HG02642 (cell line): ENCODE results near the gene FAM20C.

Source experiments
- ATAC-seq: cut with Tn5 transposase; IDR thresholded peaks from one replicate; pipeline ENCODE4 v1.9.1; 2021; ENCODE audit warnings: mild to moderate bottlenecking; ENCODE audit not compliant: unreplicated experiment, poor library complexity

The FAM20C gene

GRCh38 chr7:191981-192649, at the start of gene FAM20C:
Gene FAM20C (plus strand): TSS chr7:192571. CDS start chr7:193200, 629 bp downstream.
- ATAC-seq = no peak

- no peak for ATAC-seq
Observed at GRCh38 chr7:143145-143751, 49.1 kb upstream of the FAM20C start.

DNA sequence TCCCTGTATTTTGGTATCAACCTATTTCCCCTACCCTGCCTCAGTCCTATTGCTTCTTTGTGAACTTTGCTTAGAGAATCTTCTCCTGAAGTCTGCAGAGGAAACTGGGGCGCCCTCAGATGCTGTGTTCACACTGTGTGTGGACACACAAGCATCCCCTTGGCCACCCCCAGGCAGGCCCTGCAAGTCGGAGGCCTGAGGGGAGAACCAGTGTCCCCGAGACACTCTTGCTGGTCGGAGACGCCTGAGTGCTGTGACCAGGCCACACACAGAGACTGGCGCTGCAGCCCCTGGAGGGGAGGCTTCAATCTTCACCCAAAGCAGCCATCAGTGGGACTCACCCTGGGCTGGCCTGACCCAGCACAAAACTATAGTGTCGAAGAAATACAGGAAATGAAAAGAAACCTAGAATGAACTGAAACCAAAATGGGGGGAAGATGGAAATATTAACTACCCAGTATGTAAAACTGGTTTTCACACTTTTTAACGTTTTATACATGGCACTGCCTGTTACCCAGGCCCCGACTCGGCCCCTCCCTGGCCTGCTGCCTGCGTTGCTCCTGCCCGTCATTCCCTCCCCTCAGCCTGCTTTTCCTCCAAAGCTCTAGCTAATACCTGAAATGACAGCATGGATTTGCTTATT, 48.4 kb upstream of the FAM20C start:
- ATAC-seq = no peak

DNA sequence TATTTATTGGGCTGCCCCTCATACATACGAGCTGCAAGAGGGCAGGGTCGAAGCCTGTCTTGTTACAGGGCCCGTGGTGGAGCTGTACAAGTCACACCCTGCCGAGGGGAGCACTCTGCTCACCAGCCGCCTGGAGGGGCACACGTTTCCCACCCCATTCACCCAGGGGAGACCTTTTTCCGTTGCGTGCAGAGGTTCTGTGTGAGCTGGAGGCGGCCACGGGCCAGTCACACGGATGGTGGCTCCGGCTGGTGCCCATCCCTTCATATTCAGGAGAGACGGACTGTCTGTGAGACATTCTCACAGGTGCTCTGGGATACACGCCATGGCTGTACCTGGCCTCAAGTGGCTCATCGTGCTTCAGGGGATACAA, 47.9 kb upstream of the FAM20C start:
- ATAC-seq = no peak

DNA sequence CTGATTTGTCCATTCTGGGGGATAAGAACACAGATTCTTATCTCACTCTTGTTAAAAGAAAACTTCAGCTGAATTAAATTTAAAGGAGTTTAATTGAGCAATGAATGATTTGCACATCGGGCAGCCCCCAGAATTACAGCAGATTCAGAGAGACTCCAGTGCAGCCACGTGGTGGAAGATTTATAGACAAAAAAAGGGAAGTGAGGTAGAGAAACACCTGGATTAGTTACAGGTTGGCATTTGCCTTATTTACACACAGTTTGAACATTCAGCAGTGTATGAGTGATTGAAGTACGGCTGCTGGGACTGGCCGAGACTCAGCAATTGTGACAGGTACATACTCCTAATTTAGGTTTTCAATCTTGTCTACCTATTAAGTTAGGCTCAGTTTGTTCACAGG, 46.5 kb upstream of the FAM20C start:
- ATAC-seq = no peak

GRCh38 chr7:148543-148931, 43.8 kb upstream of the FAM20C start:
- no peak for ATAC-seq

DNA sequence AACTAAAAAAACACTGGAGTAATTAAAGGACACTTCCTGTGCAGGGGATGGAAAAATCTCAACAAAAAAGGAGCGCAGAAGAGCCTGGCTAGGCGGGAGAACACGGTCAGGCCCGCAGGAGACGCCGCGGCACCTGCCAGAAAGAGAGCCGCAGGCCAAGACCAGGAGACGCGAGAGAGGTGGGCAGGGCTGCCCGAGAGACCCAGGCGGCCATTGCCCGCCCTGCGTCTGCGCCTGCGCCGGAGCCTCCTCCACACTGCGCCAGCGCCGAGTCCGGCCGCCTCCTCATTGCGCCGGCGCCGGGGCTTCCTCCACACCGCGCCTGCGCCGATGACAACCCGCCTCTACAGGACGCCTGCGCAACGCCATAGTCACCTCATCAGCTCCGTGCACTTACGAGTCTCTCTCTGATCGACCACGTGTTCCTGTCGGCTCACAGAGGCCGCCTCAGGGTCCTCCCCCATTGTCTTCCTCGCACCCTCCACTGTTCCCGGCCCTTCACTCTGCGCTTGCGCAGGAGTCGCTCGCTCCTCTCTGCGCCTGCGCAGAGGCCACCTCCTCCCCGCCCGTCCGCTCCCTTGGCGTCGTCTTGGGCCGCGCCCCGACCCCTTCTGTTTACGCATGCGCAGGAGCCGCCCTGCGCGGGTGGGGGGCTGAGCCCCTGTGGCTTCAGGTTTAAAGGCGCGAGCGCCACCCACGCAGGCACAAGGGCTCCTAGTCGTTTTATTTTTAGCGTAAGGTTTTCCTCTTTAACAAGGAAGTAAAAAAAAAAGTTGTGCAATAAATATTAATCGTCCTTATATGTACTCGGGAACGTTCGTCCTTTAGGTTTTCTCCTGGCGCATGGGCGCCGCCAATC, 43.2 kb upstream of the FAM20C start:
- ATAC-seq = peak; percentile 97

GRCh38 chr7:149791-150636, 42.4 kb upstream of the FAM20C start:
- ATAC-seq = peak; percentile 18

- no peak for ATAC-seq
Observed at GRCh38 chr7:150811-151221, 41.6 kb upstream of the FAM20C start.

GRCh38 chr7:151346-152050, 40.9 kb upstream of the FAM20C start:
- no peak for ATAC-seq

- ATAC-seq = no peak
Observed at GRCh38 chr7:152702-153391, 39.5 kb upstream of the FAM20C start.

DNA sequence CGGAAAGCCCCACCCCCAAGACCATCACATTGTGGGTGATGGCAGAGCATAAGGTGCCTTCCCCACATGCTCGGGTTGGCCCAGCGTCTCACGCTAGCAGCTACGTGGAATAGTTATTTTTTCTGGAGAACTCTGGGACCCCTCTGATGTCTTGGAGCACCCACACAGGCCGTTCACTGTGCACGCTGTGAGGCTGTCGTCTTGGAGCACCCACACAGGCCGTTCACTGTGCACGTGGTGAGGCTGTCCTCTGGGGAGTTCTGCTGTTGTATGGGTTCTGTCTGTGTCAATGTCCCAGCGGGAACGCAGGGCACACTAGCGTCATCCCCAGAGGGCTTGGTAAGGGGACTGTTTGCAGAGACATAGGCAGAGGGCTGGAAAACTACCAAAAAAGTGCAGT, 38.8 kb upstream of the FAM20C start:
- ATAC-seq = no peak

- no peak for ATAC-seq
Observed at GRCh38 chr7:154096-154799, 38.1 kb upstream of the FAM20C start.

GRCh38 chr7:155469-155900, 36.9 kb upstream of the FAM20C start:
- no peak for ATAC-seq

DNA sequence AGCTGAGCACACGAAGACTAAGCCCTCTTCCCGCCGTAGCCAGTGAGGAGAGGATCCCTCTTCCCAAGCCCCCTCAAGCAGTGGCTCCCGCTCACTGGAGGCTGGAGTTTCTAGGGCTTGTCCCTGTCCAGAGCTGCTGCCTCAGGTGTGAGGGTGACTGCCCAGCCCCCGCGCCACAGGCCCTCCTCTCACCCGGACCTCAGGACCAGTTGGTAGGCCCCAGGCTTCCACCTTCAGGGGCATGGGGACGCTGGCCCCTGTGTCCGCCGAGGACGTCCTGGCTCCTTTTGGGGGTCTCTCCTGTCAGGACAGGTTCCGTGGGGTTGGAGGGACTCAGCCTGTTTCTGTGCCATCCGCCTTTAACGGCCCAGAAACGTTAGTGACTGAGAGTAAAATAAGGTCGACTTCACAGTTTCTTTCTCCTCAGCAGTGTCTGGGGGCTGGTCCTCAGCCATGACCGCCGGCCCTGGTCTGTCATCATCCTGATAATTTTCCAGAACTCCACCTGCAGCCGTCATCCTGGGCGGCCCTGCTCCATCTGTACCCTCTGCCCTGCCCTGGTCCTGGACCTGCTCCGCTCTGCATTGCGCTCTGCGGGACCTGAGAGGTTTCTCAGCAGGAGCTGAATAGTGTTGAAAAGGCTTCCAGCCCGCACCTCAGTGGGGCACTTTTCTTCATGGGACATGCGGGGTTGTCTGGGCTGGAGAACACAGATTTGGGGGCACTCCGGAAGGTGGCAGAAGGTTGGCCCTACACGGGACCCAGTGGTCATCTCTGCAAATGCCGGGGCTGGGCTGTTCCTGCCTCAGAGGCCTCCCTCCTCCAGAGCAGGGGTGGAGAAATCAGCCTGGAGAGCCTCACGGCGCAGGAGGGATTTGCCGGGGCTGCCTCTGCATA, 36.0 kb upstream of the FAM20C start:
- no peak for ATAC-seq

DNA sequence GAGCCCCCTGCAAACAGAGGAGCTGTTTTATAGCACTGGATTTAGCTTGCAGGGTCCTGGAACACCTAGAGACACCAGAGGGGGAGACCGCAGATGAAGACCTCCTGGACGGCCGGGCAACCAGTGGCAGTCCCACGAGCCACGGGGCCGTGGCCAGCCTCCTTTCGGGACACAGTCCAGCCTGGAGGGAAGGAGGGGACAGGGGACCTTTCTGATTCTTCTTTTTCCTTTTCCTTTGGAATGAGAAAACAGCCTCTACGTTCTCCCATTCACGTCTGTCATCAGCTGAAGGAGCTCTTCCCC, 35.4 kb upstream of the FAM20C start:
- no peak for ATAC-seq
